ENCODE results near the gene CDC27.

- no peak for TF ChIP-seq CTCF (IDR thresholded peaks at IDR 0.05)
- TF ChIP-seq POLR2A (IDR thresholded peaks at IDR 0.05): no peak
Observed at GRCh38 chr17:47184681-47185080, 4.4 kb downstream of the CDC27 start.

Measured in breast epithelium (tissue), 3 donors.